K562 (cell line): Measurements from ENCODE around the gene ANK2. TPM values are rescaled to one million over a fixed set of nuclear protein-coding genes. Genes with fewer than 3 reads are reported as not detected.

Experiments used
- ATF1 ChIP-seq, 2 experiments: fragments of 450-650 bp in 1 of 2; IDR thresholded peaks; 2 replicates each; pipeline ENCODE4 v1.6.1; 2016; ENCODE audit warnings: missing compliant biosample characterization in 1 of 2, missing genetic modification characterization in 1 of 2
- BCOR ChIP-seq: fragments of 450-650 bp; IDR thresholded peaks from 2 replicates; pipeline ENCODE4 v1.6.1; 2016
- BDP1 ChIP-seq: IDR thresholded peaks from 3 replicates; pipeline ENCODE4 v1.6.1; 2011; ENCODE audit not compliant: insufficient read length, insufficient read depth
- PBX2 ChIP-seq, 2 experiments: IDR thresholded peaks in 1 of 2; conservative IDR thresholded peaks in 1 of 2; 2 replicates each; pipeline ENCODE4 v1.6.1; 2016; ENCODE audit warnings: low read depth in 2 of 2, mild to moderate bottlenecking in 1 of 2, missing compliant biosample characterization in 1 of 2, missing genetic modification characterization in 1 of 2, moderate library complexity in 1 of 2
- SIRT6 ChIP-seq: IDR thresholded peaks from one replicate; pipeline ENCODE4 v1.6.1; 2012; ENCODE audit warnings: low read depth, mild to moderate bottlenecking, control low read depth, inconsistent platforms, low read length, moderate library complexity
- THAP7 ChIP-seq: fragments of 250-450 bp; sonication (Bioruptor Pico); IDR thresholded peaks from 2 replicates; pipeline ENCODE4 v1.5.0; 2021
- ZBTB26 ChIP-seq: fragments of 450-650 bp; formaldehyde crosslinking; IDR thresholded peaks from 2 replicates; pipeline ENCODE4 v1.4.0; 2022; ENCODE audit warnings: missing genetic modification characterization
- polyA plus RNA-seq, 8 experiments: library from polyadenylated mRNA; depleted of rRNA in 4 of 8; stranded (reverse) in 5 of 8; unstranded in 3 of 8; fragments of >200 nt; fragmentation: Nextera tagmentation in 2 of 8; fragmentation: Illumina TruSeq in 1 of 8; extraction: Ambion mirVana in 2 of 8; extraction: Trizol in 1 of 8; gene quantifications; 2 replicates each; pipeline versions ENCODE4 v1.2.1 to v1.2.3, GENCODE V29; 2011 to 2014; ENCODE audit warnings: inconsistent platforms in 1 of 8, missing spikeins in 1 of 8
- total RNA-seq, 7 experiments: library from RNA; depleted of rRNA in 6 of 7; stranded (reverse); fragments of >200 nt in 6 of 7; fragmentation: Illumina TruSeq in 2 of 7; extraction: Trizol in 2 of 7; gene quantifications; 2 replicates each; pipeline versions ENCODE4 v1.2.1 to v1.2.3, GENCODE V29; 2011 to 2021; ENCODE audit warnings: low replicate concordance in 1 of 7
- TF ChIP-seq, protein P1 (sequence below): fragments of 250-450 bp; sonication (Bioruptor Pico); IDR thresholded peaks from 2 replicates; pipeline ENCODE4 v1.4.0; 2020; ENCODE audit warnings: mild to moderate bottlenecking, moderate library complexity

The ANK2 gene
- total and polyA plus RNA-seq, 9 of the 15 experiments (the other 6 are each of a cell fraction or from before 2014, with no cell fraction given): 0.07 to 0.24 TPM; not detected in 7

DNA sequence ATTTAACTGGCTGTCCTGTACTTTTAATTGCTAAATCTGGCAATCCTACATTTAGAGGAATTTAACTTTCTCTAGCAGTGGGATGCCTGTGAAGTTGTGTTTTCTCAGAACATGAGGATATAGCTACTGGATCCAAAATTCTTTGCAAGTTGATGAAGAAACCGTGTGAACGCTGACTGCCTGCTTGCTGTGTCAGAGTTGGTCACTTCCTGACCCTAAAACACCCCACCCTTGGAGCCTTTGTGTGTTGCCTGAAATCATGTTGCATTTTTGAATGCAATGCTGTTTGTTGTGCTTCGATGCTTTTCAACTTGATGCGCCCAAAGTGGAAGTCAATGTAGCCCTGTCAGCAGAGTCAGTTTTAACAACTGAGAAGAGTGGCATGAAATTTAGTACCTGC, 211.2 kb downstream of the ANK2 start (continued):
- no peak for TF ChIP-seq PBX2 (CRISPR knock-in tag; IDR thresholded peaks at IDR 0.05; ENCODE audit: low read depth)
- no peak for TF ChIP-seq PBX2 (tag; conservative IDR thresholded peaks at IDR 0.05; ENCODE audit: low read depth)
- TF ChIP-seq, protein P1, sequence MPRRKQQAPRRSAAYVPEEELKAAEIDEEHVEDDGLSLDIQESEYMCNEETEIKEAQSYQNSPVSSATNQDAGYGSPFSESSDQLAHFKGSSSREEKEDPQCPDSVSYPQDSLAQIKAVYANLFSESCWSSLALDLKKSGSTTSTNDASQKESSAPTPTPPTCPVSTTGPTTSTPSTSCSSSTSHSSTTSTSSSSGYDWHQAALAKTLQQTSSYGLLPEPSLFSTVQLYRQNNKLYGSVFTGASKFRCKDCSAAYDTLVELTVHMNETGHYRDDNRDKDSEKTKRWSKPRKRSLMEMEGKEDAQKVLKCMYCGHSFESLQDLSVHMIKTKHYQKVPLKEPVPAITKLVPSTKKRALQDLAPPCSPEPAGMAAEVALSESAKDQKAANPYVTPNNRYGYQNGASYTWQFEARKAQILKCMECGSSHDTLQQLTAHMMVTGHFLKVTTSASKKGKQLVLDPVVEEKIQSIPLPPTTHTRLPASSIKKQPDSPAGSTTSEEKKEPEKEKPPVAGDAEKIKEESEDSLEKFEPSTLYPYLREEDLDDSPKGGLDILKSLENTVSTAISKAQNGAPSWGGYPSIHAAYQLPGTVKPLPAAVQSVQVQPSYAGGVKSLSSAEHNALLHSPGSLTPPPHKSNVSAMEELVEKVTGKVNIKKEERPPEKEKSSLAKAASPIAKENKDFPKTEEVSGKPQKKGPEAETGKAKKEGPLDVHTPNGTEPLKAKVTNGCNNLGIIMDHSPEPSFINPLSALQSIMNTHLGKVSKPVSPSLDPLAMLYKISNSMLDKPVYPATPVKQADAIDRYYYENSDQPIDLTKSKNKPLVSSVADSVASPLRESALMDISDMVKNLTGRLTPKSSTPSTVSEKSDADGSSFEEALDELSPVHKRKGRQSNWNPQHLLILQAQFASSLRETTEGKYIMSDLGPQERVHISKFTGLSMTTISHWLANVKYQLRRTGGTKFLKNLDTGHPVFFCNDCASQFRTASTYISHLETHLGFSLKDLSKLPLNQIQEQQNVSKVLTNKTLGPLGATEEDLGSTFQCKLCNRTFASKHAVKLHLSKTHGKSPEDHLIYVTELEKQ (CRISPR knock-in tag): no peak
- no peak for TF ChIP-seq ZBTB26
- TF ChIP-seq BDP1: no peak
- no peak for TF ChIP-seq BCOR
- no peak for TF ChIP-seq THAP7 (CRISPR knock-in tag)
- TF ChIP-seq ATF1 (CRISPR knock-in tag; IDR thresholded peaks at IDR 0.05): no peak
- no peak for TF ChIP-seq ATF1 (tag; IDR thresholded peaks at IDR 0.05)
- TF ChIP-seq SIRT6: no peak
